ENCODE data around the gene LCNL1. TPM values are rescaled to one million over a fixed set of nuclear protein-coding genes. Genes with fewer than 3 reads are reported as not detected.

LCNL1 gene
- total and polyA plus RNA-seq, 2 of the 13 experiments (the other 11 are each of a cell fraction or from before 2014, with no cell fraction given): not detected

DNA sequence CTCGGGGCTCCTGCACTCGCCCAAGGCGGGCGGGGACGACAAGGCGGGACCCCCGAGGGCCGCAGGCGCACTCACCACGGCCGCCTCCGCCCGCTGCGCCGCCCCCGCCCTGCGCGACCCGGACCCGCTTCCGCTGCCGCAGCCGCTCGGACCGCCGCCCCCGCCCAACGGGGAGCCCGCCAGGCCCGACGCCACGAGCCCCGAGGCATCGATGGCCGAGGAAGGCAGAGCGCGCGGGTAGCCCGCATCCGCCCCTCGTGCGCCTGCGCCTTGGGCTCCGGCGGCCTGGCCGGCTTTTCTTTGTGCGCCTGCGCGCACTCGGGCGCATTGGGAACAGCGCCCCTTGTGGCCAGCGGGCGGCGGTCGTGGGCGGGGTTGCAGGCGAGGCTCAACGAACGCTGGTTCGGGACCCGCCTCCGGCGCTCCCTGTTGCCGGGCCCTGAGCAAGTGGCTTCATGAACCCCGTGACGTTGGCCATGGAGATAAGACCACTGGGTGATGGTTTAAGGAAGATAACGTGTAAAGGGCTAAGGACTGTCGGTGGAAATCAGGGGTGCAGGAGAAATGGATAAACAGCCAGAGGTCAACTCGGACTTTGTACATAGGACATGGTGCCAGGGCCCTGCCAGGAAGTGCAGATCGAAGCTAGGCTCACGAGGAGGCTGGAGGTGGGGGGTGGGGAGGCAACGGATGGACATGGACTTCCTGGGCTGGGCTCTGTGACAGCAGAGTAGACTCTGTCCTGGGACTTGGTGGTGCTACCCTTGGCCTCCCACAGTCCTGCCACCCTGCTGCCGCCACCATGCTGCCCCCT lies 38.1 kb upstream of the LCNL1 start, which contains the start of the genes C8G and FBXW5 (continued):
- 0 out of 2 replicates have a peak, but pooled peaks have one; percentile 55 for TF ChIP-seq ZC3H13 (CRISPR knock-in tag; IDR thresholded peaks at IDR 0.05)
- peak; percentile 26 for TF ChIP-seq ZFY (CRISPR knock-in tag; IDR thresholded peaks at IDR 0.05)
- TF ChIP-seq ZNF251 (CRISPR knock-in tag; IDR thresholded peaks at IDR 0.05): no peak; the same call in 1 of the 2 replicates
- TF ChIP-seq KLF16 (CRISPR knock-in tag; IDR thresholded peaks at IDR 0.05): peak in 1 of 2 experiments; percentile 63; a peak in 1 of 4 replicates
- no peak for TF ChIP-seq NCOA1 (CRISPR knock-in tag; IDR thresholded peaks at IDR 0.05)
- peak; percentile 65; the same call in 1 of the 2 replicates for TF ChIP-seq ZMYM4 (CRISPR knock-in tag; IDR thresholded peaks at IDR 0.05)
- peak; percentile 98; the same call in 1 of the 2 replicates for TF ChIP-seq GTF3A (CRISPR knock-in tag; conservative IDR thresholded peaks at IDR 0.05)
- no peak for TF ChIP-seq FOXP1 (IDR thresholded peaks at IDR 0.05)
- 0 out of 2 replicates have a peak, but pooled peaks have one; percentile 31 for TF ChIP-seq FOXP1 (CRISPR knock-in tag; IDR thresholded peaks at IDR 0.05)
- peak; percentile 57; the same call in 1 of the 2 replicates for TF ChIP-seq MED1 (CRISPR knock-in tag; IDR thresholded peaks at IDR 0.05)
- no peak for TF ChIP-seq LCORL (IDR thresholded peaks at IDR 0.05)
- peak; percentile 61 for TF ChIP-seq LCORL (CRISPR knock-in tag; IDR thresholded peaks at IDR 0.05)
- peak; percentile 72; the same call in 1 of the 2 replicates for TF ChIP-seq ZSCAN31 (CRISPR knock-in tag; IDR thresholded peaks at IDR 0.05; ENCODE audit: low read depth)
- TF ChIP-seq CREB1 (IDR thresholded peaks at IDR 0.05): 0 out of 2 replicates have a peak, but pooled peaks have one; percentile 18
- no peak for TF ChIP-seq CREB1 (CRISPR knock-in tag; IDR thresholded peaks at IDR 0.05)
- TF ChIP-seq, protein P1, sequence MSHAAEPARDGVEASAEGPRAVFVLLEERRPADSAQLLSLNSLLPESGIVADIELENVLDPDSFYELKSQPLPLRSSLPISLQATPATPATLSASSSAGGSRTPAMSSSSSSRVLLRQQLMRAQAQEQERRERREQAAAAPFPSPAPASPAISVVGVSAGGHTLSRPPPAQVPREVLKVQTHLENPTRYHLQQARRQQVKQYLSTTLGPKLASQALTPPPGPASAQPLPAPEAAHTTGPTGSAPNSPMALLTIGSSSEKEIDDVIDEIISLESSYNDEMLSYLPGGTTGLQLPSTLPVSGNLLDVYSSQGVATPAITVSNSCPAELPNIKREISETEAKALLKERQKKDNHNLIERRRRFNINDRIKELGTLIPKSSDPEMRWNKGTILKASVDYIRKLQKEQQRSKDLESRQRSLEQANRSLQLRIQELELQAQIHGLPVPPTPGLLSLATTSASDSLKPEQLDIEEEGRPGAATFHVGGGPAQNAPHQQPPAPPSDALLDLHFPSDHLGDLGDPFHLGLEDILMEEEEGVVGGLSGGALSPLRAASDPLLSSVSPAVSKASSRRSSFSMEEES (CRISPR knock-in tag; IDR thresholded peaks at IDR 0.05): peak; percentile 53
- peak; percentile 64; the same call in 1 of the 2 replicates for TF ChIP-seq KDM6A (CRISPR knock-in tag; IDR thresholded peaks at IDR 0.05; ENCODE audit: low read depth)
- TF ChIP-seq, protein P2, sequence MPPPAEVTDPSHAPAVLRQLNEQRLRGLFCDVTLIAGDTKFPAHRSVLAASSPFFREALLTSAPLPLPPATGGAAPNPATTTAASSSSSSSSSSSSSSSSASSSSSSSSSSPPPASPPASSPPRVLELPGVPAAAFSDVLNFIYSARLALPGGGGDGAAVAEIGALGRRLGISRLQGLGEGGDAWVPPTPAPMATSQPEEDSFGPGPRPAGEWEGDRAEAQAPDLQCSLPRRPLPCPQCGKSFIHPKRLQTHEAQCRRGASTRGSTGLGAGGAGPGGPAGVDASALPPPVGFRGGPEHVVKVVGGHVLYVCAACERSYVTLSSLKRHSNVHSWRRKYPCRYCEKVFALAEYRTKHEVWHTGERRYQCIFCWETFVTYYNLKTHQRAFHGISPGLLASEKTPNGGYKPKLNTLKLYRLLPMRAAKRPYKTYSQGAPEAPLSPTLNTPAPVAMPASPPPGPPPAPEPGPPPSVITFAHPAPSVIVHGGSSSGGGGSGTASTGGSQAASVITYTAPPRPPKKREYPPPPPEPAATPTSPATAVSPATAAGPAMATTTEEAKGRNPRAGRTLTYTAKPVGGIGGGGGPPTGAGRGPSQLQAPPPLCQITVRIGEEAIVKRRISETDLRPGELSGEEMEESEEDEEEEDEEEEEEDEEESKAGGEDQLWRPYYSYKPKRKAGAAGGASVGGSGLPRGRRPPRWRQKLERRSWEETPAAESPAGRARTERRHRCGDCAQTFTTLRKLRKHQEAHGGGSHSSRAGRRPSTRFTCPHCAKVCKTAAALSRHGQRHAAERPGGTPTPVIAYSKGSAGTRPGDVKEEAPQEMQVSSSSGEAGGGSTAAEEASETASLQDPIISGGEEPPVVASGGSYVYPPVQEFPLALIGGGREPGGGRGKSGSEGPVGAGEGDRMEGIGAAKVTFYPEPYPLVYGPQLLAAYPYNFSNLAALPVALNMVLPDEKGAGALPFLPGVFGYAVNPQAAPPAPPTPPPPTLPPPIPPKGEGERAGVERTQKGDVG (CRISPR knock-in tag; IDR thresholded peaks at IDR 0.05; ENCODE audit: borderline replicate concordance): 0 out of 2 replicates have a peak, but pooled peaks have one; percentile 57
- TF ChIP-seq SP1 (IDR thresholded peaks at IDR 0.05): no peak
- TF ChIP-seq SP1 (CRISPR knock-in tag; IDR thresholded peaks at IDR 0.05): peak; percentile 59; the same call in 1 of the 2 replicates
- TF ChIP-seq ARNTL (CRISPR knock-in tag; IDR thresholded peaks at IDR 0.05): 0 out of 2 replicates have a peak, but pooled peaks have one; percentile 47
- TF ChIP-seq KAT8 (CRISPR knock-in tag; IDR thresholded peaks at IDR 0.05): 0 out of 2 replicates have a peak, but pooled peaks have one; percentile 18
- TF ChIP-seq HNRNPLL (IDR thresholded peaks at IDR 0.05; ENCODE audit: low read depth, low read length, poor library complexity, severe bottlenecking): peak; percentile 60
- TF ChIP-seq ZFP36 (IDR thresholded peaks at IDR 0.05; ENCODE audit: borderline replicate concordance, low read depth, low read length, partially characterized antibody): peak; percentile 52
- TF ChIP-seq NFYC (CRISPR knock-in tag; IDR thresholded peaks at IDR 0.05): 0 out of 2 replicates have a peak, but pooled peaks have one; percentile 13
- no peak for TF ChIP-seq ZNF17 (CRISPR knock-in tag; IDR thresholded peaks at IDR 0.05)
